ENCODE measurements around the gene UNC13A.

Gene UNC13A

DNA sequence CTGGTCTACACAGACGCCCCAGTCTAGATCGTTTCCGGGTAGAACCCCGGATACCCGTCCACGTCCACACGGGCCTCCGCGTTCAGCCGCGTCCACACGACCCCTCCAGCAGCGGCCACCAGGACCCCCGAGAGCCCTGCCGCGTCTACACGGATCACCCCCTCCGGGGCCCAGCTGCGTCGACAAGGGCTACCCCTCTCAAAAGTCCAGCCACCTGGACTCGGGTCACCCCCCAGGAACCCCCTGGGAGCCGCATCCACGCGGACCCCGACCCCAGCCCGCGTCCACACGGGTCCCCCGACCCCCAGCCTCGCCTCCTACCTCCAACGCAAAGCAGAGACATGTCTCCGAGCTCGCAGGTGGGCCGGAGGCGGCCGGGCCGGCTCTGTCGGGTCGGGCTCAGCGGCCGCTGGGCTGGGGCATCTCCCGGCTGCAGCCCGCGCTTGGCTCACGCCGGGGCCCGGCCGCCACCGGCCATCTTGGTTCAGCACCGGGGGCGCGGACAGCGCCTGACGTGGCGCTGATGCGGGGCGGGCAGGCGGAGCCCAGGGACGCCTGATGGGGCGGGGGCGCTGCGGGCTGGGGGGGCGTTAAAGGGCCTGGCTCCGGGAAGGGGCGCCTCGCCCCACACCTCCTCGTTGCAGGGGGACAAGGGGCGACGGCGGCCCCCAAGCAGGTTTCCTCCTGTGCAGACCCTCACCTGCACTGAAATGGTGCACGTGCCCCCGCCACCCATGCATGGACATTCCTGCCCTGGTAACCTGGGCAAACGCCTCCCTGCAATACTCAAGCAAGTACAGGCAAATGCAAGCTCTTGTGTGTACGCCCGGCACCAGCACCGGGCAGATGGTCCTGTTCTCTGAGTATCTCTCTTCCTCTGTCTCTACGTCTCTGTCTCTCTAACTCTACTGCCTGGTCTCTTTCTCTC lies at the start of gene UNC13A:
UNC13A (minus strand) TSS at position 498 of the 928 bp plus-strand sequence; CDS start at position 343, 155 bp downstream.
- H3K9me3 ChIP-seq = no peaks in the 10 kb centered on the region
- no peak within 1 kb of the TSS for H3K27ac ChIP-seq
- H3K36me3 ChIP-seq = no peaks in the 10 kb centered on the region
- H3K4me1 ChIP-seq (ENCODE audit: control insufficient read depth in 1 of 2, insufficient read depth in 1 of 2, low read depth in 1 of 2, low read length in 1 of 2) = no peaks in the 10 kb centered on the region
- no peak within 1 kb of the TSS for H3K4me3 ChIP-seq (ENCODE audit: low read depth in 1 of 2, low read length in 1 of 2)
- peaks cover 96% of the 10 kb centered on the region for H3K27me3 ChIP-seq
- TF ChIP-seq, protein P1, sequence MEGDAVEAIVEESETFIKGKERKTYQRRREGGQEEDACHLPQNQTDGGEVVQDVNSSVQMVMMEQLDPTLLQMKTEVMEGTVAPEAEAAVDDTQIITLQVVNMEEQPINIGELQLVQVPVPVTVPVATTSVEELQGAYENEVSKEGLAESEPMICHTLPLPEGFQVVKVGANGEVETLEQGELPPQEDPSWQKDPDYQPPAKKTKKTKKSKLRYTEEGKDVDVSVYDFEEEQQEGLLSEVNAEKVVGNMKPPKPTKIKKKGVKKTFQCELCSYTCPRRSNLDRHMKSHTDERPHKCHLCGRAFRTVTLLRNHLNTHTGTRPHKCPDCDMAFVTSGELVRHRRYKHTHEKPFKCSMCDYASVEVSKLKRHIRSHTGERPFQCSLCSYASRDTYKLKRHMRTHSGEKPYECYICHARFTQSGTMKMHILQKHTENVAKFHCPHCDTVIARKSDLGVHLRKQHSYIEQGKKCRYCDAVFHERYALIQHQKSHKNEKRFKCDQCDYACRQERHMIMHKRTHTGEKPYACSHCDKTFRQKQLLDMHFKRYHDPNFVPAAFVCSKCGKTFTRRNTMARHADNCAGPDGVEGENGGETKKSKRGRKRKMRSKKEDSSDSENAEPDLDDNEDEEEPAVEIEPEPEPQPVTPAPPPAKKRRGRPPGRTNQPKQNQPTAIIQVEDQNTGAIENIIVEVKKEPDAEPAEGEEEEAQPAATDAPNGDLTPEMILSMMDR (IDR thresholded peaks at IDR 0.05) = no peak

DNA sequence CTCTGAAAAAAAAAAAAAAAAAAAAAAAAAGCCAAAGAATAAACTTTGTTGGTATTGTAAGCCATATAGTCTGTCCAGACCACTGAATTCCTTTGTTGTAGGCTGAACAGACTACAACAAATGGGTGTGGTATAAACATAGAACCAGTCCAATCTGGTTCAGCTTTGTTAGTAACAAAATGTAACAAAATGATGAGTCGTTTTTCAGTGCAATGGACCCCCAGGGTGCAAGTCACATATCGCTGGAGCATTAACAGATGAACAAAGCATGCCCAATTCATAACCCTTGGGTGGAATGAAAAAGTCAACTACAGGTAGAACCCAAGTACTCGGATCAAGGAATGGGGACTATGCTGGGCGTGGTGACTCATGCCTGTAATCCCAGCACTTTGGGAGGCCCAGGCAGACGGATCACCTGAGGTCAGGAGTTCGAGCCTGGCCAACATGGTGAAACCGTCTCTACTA lies 49.6 kb upstream of the UNC13A start:
- Histone ChIP-seq H3K27me3 (no peaks in the 10 kb centered on the region), H3K9me3 (no peaks in the 10 kb centered on the region), H3K36me3 (peaks cover 44% of the 10 kb centered on the region), H3K27ac (no peak overlapping the region), H3K4me1 (ENCODE audit: control insufficient read depth in 1 of 2, insufficient read depth in 1 of 2, low read depth in 1 of 2, low read length in 1 of 2) (no peaks in the 10 kb centered on the region), H3K4me3 (ENCODE audit: low read depth in 1 of 2, low read length in 1 of 2) (no peak overlapping the region)
- TF ChIP-seq, protein P1 (IDR thresholded peaks at IDR 0.05) = no peak

DNA sequence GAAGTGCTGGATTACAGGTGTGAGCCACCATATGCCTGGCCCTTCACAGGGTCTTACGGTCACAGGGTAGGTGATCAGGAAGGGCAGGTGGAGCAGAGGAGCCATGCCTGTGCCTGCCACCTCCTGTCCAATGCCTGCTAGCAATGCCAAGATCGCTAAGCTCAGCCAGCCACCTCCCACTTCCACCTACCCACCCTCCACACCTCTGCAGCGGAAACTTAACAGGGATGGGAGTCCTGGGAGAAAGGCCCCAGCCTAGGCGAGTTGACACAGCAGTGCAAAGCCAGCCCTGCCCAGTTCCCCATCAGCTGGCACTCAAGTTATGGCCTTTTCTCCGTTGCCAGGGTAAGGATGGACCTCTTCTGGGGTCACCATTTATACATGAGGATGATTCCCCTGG lies 47.3 kb upstream of the UNC13A start:
- H3K9me3 ChIP-seq = no peaks in the 10 kb centered on the region
- H3K27ac ChIP-seq = no peak overlapping the region
- TF ChIP-seq, protein P1 (IDR thresholded peaks at IDR 0.05) = no peak
- peaks cover 63% of the 10 kb centered on the region for H3K36me3 ChIP-seq
- no peak overlapping the region for H3K4me3 ChIP-seq (ENCODE audit: low read depth in 1 of 2, low read length in 1 of 2)
- H3K27me3 ChIP-seq = no peaks in the 10 kb centered on the region
- peaks cover 0 to 6% of the 10 kb centered on the region in 2 experiments for H3K4me1 ChIP-seq (ENCODE audit: control insufficient read depth in 1 of 2, insufficient read depth in 1 of 2, low read depth in 1 of 2, low read length in 1 of 2)

DNA sequence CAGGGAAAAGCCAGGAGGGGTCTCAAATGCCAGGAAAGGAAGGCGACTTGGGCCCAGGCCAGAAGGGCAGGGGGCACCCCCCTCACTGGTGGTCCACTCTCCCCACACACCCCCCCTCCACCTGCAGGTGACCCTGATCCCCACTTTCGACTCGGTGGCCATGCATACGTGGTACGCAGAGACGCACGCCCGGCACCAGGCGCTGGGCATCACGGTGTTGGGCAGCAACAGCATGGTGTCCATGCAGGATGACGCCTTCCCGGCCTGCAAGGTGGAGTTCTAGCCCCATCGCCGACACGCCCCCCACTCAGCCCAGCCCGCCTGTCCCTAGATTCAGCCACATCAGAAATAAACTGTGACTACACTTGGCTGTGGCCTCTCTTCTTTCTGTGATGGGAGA lies 46.0 kb upstream of the UNC13A start:
- Histone ChIP-seq H3K36me3 (peaks cover 76% of the 10 kb centered on the region), H3K27ac (no peak overlapping the region), H3K4me1 (ENCODE audit: control insufficient read depth in 1 of 2, insufficient read depth in 1 of 2, low read depth in 1 of 2, low read length in 1 of 2) (peaks cover 0 to 6% of the 10 kb centered on the region in 2 experiments), H3K9me3 (no peaks in the 10 kb centered on the region), H3K4me3 (ENCODE audit: low read depth in 1 of 2, low read length in 1 of 2) (no peak overlapping the region), H3K27me3 (no peaks in the 10 kb centered on the region)
- TF ChIP-seq, protein P1 (IDR thresholded peaks at IDR 0.05) = no peak

DNA sequence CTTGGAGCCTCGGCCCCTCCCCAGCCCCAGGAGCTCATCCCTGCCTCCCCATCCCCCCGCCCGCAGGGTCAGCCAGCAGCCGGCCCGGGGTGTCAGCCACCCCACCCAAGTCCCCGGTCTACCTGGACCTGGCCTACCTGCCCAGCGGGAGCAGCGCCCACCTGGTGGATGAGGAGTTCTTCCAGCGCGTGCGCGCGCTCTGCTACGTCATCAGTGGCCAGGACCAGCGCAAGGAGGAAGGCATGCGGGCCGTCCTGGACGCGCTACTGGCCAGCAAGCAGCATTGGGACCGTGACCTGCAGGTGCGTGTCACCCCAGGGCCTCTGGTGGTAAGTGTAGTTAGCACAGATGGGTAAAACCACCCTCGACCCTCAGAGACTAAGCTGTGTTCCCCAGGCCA lies 45.0 kb upstream of the UNC13A start:
- Histone ChIP-seq H3K27me3 (no peaks in the 10 kb centered on the region), H3K36me3 (peaks cover 80% of the 10 kb centered on the region), H3K4me3 (ENCODE audit: low read depth in 1 of 2, low read length in 1 of 2) (no peak overlapping the region), H3K4me1 (ENCODE audit: control insufficient read depth in 1 of 2, insufficient read depth in 1 of 2, low read depth in 1 of 2, low read length in 1 of 2) (peaks cover 0 to 6% of the 10 kb centered on the region in 2 experiments), H3K27ac (no peak overlapping the region), H3K9me3 (no peaks in the 10 kb centered on the region)
- TF ChIP-seq, protein P1 (IDR thresholded peaks at IDR 0.05) = no peak
